ENCODE results near the gene PRSS21.

The PRSS21 gene

DNA sequence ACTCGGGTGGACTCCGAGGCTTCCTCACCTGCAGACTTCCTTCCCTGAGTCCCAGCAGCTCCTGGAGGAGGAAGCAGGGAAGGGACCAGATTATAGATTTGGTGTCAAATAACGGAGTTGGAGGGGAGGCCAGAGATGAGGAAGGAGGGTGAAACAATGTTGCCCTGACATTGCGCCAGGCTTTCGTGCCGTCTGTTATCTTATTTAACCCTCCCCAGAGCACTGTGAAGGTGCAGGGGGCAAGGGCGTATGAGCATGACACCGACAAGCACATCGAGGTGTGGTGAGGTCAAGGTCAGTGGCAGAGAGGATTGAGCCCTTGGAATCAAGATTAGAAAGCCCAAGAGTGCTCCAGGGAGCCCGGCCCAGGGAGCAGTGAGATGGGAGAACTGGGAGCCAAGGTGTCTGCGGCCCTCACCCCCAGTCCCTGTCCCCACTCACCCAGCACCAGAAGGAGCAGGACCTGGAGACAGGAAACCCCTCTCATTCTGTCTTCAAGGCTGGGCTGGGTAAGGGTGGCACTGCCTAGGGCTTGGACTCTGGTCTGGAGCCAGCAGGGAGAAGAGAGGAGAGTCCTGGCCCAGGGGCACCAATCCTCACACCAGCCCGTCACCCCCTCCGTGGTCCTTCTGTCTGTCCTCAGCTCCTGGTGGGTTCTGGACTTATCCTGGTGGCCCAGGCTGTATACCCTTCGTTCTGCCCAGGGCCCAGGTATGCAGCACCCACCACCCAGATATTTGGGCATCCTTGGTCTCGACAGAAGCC lies 30.8 kb upstream of the PRSS21 start (continued):
- TF ChIP-seq, protein P1, sequence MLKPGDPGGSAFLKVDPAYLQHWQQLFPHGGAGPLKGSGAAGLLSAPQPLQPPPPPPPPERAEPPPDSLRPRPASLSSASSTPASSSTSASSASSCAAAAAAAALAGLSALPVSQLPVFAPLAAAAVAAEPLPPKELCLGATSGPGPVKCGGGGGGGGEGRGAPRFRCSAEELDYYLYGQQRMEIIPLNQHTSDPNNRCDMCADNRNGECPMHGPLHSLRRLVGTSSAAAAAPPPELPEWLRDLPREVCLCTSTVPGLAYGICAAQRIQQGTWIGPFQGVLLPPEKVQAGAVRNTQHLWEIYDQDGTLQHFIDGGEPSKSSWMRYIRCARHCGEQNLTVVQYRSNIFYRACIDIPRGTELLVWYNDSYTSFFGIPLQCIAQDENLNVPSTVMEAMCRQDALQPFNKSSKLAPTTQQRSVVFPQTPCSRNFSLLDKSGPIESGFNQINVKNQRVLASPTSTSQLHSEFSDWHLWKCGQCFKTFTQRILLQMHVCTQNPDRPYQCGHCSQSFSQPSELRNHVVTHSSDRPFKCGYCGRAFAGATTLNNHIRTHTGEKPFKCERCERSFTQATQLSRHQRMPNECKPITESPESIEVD (tag by site-specific recombination; IDR thresholded peaks at IDR 0.05): no peak
- TF ChIP-seq ZNF202 (tag by site-specific recombination; IDR thresholded peaks at IDR 0.05; ENCODE audit: borderline replicate concordance): no peak
- TF ChIP-seq GLI2 (tag by site-specific recombination; IDR thresholded peaks at IDR 0.05; ENCODE audit: borderline replicate concordance, low read depth): no peak
- TF ChIP-seq ZNF416 (tag by site-specific recombination; IDR thresholded peaks at IDR 0.05): no peak
- TF ChIP-seq ZNF785 (tag by site-specific recombination; IDR thresholded peaks at IDR 0.05): no peak
- TF ChIP-seq ZNF677 (tag by site-specific recombination; IDR thresholded peaks at IDR 0.05): no peak
- no peak for TF ChIP-seq SALL2 (tag by site-specific recombination; IDR thresholded peaks at IDR 0.05; ENCODE audit: borderline replicate concordance)
- TF ChIP-seq, protein P2, sequence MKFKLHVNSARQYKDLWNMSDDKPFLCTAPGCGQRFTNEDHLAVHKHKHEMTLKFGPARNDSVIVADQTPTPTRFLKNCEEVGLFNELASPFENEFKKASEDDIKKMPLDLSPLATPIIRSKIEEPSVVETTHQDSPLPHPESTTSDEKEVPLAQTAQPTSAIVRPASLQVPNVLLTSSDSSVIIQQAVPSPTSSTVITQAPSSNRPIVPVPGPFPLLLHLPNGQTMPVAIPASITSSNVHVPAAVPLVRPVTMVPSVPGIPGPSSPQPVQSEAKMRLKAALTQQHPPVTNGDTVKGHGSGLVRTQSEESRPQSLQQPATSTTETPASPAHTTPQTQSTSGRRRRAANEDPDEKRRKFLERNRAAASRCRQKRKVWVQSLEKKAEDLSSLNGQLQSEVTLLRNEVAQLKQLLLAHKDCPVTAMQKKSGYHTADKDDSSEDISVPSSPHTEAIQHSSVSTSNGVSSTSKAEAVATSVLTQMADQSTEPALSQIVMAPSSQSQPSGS (tag by site-specific recombination; IDR thresholded peaks at IDR 0.05; ENCODE audit: low read depth): no peak
- TF ChIP-seq, protein P3, sequence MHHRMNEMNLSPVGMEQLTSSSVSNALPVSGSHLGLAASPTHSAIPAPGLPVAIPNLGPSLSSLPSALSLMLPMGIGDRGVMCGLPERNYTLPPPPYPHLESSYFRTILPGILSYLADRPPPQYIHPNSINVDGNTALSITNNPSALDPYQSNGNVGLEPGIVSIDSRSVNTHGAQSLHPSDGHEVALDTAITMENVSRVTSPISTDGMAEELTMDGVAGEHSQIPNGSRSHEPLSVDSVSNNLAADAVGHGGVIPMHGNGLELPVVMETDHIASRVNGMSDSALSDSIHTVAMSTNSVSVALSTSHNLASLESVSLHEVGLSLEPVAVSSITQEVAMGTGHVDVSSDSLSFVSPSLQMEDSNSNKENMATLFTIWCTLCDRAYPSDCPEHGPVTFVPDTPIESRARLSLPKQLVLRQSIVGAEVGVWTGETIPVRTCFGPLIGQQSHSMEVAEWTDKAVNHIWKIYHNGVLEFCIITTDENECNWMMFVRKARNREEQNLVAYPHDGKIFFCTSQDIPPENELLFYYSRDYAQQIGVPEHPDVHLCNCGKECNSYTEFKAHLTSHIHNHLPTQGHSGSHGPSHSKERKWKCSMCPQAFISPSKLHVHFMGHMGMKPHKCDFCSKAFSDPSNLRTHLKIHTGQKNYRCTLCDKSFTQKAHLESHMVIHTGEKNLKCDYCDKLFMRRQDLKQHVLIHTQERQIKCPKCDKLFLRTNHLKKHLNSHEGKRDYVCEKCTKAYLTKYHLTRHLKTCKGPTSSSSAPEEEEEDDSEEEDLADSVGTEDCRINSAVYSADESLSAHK (tag by site-specific recombination; IDR thresholded peaks at IDR 0.05): no peak
- no peak for TF ChIP-seq MZF1 (tag by site-specific recombination; IDR thresholded peaks at IDR 0.05; ENCODE audit: borderline replicate concordance)
- TF ChIP-seq, protein P4, sequence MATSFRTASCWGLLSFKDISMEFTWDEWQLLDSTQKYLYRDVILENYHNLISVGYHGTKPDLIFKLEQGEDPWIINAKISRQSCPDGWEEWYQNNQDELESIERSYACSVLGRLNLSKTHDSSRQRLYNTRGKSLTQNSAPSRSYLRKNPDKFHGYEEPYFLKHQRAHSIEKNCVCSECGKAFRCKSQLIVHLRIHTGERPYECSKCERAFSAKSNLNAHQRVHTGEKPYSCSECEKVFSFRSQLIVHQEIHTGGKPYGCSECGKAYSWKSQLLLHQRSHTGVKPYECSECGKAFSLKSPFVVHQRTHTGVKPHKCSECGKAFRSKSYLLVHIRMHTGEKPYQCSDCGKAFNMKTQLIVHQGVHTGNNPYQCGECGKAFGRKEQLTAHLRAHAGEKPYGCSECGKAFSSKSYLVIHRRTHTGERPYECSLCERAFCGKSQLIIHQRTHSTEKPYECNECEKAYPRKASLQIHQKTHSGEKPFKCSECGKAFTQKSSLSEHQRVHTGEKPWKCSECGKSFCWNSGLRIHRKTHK (tag by site-specific recombination; IDR thresholded peaks at IDR 0.05): no peak
- TF ChIP-seq, protein P5, sequence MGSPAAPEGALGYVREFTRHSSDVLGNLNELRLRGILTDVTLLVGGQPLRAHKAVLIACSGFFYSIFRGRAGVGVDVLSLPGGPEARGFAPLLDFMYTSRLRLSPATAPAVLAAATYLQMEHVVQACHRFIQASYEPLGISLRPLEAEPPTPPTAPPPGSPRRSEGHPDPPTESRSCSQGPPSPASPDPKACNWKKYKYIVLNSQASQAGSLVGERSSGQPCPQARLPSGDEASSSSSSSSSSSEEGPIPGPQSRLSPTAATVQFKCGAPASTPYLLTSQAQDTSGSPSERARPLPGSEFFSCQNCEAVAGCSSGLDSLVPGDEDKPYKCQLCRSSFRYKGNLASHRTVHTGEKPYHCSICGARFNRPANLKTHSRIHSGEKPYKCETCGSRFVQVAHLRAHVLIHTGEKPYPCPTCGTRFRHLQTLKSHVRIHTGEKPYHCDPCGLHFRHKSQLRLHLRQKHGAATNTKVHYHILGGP (tag by site-specific recombination; IDR thresholded peaks at IDR 0.05): no peak
- TF ChIP-seq, protein P6, sequence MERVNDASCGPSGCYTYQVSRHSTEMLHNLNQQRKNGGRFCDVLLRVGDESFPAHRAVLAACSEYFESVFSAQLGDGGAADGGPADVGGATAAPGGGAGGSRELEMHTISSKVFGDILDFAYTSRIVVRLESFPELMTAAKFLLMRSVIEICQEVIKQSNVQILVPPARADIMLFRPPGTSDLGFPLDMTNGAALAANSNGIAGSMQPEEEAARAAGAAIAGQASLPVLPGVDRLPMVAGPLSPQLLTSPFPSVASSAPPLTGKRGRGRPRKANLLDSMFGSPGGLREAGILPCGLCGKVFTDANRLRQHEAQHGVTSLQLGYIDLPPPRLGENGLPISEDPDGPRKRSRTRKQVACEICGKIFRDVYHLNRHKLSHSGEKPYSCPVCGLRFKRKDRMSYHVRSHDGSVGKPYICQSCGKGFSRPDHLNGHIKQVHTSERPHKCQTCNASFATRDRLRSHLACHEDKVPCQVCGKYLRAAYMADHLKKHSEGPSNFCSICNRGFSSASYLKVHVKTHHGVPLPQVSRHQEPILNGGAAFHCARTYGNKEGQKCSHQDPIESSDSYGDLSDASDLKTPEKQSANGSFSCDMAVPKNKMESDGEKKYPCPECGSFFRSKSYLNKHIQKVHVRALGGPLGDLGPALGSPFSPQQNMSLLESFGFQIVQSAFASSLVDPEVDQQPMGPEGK (tag by site-specific recombination; IDR thresholded peaks at IDR 0.05): peak; percentile 62; the same call in 1 of the 2 replicates
- TF ChIP-seq ZNF629 (tag by site-specific recombination; IDR thresholded peaks at IDR 0.05): no peak
- TF ChIP-seq ZBTB48 (tag by site-specific recombination; IDR thresholded peaks at IDR 0.05): no peak; the same call in 1 of the 2 replicates
- no peak for TF ChIP-seq OSR2 (tag by site-specific recombination; IDR thresholded peaks at IDR 0.05)
- no peak; the same call in 1 of the 2 replicates for TF ChIP-seq IKZF3 (tag by site-specific recombination; IDR thresholded peaks at IDR 0.05)
- TF ChIP-seq KLF7 (tag by site-specific recombination; IDR thresholded peaks at IDR 0.05; ENCODE audit: borderline replicate concordance): no peak
- TF ChIP-seq SP7 (tag by site-specific recombination; IDR thresholded peaks at IDR 0.05): no peak
- no peak for TF ChIP-seq RBAK (tag by site-specific recombination; IDR thresholded peaks at IDR 0.05)
- TF ChIP-seq, protein P7, sequence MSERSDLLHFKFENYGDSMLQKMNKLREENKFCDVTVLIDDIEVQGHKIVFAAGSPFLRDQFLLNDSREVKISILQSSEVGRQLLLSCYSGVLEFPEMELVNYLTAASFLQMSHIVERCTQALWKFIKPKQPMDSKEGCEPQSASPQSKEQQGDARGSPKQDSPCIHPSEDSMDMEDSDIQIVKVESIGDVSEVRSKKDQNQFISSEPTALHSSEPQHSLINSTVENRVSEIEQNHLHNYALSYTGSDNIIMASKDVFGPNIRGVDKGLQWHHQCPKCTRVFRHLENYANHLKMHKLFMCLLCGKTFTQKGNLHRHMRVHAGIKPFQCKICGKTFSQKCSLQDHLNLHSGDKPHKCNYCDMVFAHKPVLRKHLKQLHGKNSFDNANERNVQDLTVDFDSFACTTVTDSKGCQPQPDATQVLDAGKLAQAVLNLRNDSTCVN (tag by site-specific recombination; optimal IDR thresholded peaks at IDR 0.05): no peak
- TF ChIP-seq, protein P8, sequence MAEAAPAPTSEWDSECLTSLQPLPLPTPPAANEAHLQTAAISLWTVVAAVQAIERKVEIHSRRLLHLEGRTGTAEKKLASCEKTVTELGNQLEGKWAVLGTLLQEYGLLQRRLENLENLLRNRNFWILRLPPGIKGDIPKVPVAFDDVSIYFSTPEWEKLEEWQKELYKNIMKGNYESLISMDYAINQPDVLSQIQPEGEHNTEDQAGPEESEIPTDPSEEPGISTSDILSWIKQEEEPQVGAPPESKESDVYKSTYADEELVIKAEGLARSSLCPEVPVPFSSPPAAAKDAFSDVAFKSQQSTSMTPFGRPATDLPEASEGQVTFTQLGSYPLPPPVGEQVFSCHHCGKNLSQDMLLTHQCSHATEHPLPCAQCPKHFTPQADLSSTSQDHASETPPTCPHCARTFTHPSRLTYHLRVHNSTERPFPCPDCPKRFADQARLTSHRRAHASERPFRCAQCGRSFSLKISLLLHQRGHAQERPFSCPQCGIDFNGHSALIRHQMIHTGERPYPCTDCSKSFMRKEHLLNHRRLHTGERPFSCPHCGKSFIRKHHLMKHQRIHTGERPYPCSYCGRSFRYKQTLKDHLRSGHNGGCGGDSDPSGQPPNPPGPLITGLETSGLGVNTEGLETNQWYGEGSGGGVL (tag by site-specific recombination; IDR thresholded peaks at IDR 0.05): 0 out of 2 replicates have a peak, but pooled peaks have one; percentile 34
